IMR-90 (cell line): ENCODE results near the gene HNRNPH1. TPM values are rescaled to one million over a fixed set of nuclear protein-coding genes. Genes with fewer than 3 reads are reported as not detected.
"Not testable (repeated sequence)": the region's sequence is repeated elsewhere in the genome, so short reads cannot be mapped to it uniquely, and the experiment has no call there.

Experiments used
- ATAC-seq: fragments of 200-7000 bp; cut with Tn5 transposase; 2 replicates; pipeline ENCODE4 v1.9.1; 2020; ENCODE audit warnings: low read depth, mild to moderate bottlenecking, moderate library complexity
- BruUV-seq: library from RNA; stranded (reverse); fragments of 400-500 nt; replicated peaks from 2 replicates; lab custom pipeline; 2021; lab: Mats Ljungman, UMichigan
- CTCF ChIA-PET: fragments of 300-600 bp; formaldehyde crosslinking; extraction: SDS; loops from one replicate; lab custom pipeline; 2021; ENCODE audit warnings: antibody characterized with exemption; lab: Yijun Ruan, JAX
- POLR2A ChIA-PET: fragments of 300-600 bp; sonication (Branson Sonifier 250); formaldehyde crosslinking; loops from one replicate; lab custom pipeline; 2022; ENCODE audit warnings: antibody characterized with exemption; ENCODE audit not compliant: unreplicated experiment; lab: Charles Lee
- DNase-seq: peaks from one replicate; pipeline ENCODE4 v3.0.0; 2013
- H2AFZ ChIP-seq: replicated peaks from 2 replicates; pipeline ENCODE3; 2013; ENCODE audit warnings: low read length, mild to moderate bottlenecking; ENCODE audit not compliant: poor library complexity
- H2AK5ac ChIP-seq: 2 replicates; pipeline ENCODE4 v1.6.1; 2013; ENCODE audit warnings: low read depth, low read length, inconsistent platforms
- H2AK9ac ChIP-seq: replicated peaks from 2 replicates; pipeline ENCODE3; 2013; ENCODE audit warnings: mild to moderate bottlenecking, low read depth, low read length, moderate library complexity; ENCODE audit not compliant: poor library complexity
- H2BK120ac ChIP-seq: 2 replicates; pipeline ENCODE4 v1.6.1; 2013; ENCODE audit warnings: low read depth, low read length, inconsistent platforms
- H2BK15ac ChIP-seq: 3 replicates; pipeline ENCODE4 v1.6.1; 2013; ENCODE audit warnings: low read depth, low read length, inconsistent platforms
- H2BK20ac ChIP-seq: 2 replicates; pipeline ENCODE4 v1.6.1; 2013; ENCODE audit warnings: low read depth, mild to moderate bottlenecking, inconsistent platforms, low read length, moderate library complexity
- H2BK5ac ChIP-seq: 2 replicates; pipeline ENCODE4 v1.6.1; 2013; ENCODE audit warnings: mild to moderate bottlenecking, low read depth, low read length, inconsistent platforms; ENCODE audit not compliant: poor library complexity, severe bottlenecking
- H3K14ac ChIP-seq: replicated peaks from 2 replicates; pipeline ENCODE4 v1.6.1; 2013; ENCODE audit warnings: low read depth, low read length, inconsistent platforms
- H3K18ac ChIP-seq: 2 replicates; pipeline ENCODE4 v1.6.1; 2013; ENCODE audit warnings: low read depth, low read length, control low read depth
- H3K23ac ChIP-seq: 2 replicates; pipeline ENCODE4 v1.6.1; 2013; ENCODE audit warnings: low read depth, low read length, inconsistent platforms
- H3K27ac ChIP-seq: 2 replicates; pipeline ENCODE4 v1.5.1; 2013; ENCODE audit warnings: mild to moderate bottlenecking, control low read depth, low read length; ENCODE audit not compliant: insufficient read depth
- H3K27me3 ChIP-seq: 2 replicates; pipeline ENCODE4 v1.6.1; 2013; ENCODE audit warnings: low read length; ENCODE audit not compliant: control insufficient read depth, insufficient read depth
- H3K36me3 ChIP-seq: 2 replicates; pipeline ENCODE4 v1.6.1; 2013; ENCODE audit warnings: low read length, mixed read lengths; ENCODE audit not compliant: control insufficient read depth, insufficient read depth
- H3K4ac ChIP-seq: 2 replicates; pipeline ENCODE4 v1.6.1; 2013; ENCODE audit warnings: low read depth, low read length, inconsistent platforms
- H3K4me1 ChIP-seq: 2 replicates; pipeline ENCODE4 v1.6.1; 2013; ENCODE audit warnings: low read length, mixed read lengths; ENCODE audit not compliant: control insufficient read depth, insufficient read depth
- H3K4me2 ChIP-seq: 2 replicates; pipeline ENCODE4 v1.6.1; 2013; ENCODE audit warnings: low read depth, mild to moderate bottlenecking, control low read depth, low read length, moderate library complexity
- H3K4me3 ChIP-seq: 2 replicates; pipeline ENCODE4 v1.5.1; 2013; ENCODE audit warnings: low read depth, mild to moderate bottlenecking, control low read depth, low read length, moderate library complexity; ENCODE audit not compliant: insufficient read depth
- H3K56ac ChIP-seq: 2 replicates; pipeline ENCODE4 v1.6.1; 2013; ENCODE audit warnings: low read length, inconsistent platforms; ENCODE audit not compliant: insufficient read depth; ENCODE audit errors: extremely low read depth
- H3K79me1 ChIP-seq, 2 experiments: 2 replicates each; pipeline ENCODE4 v1.6.1; 2013; ENCODE audit warnings: low read length in 2 of 2, inconsistent platforms in 1 of 2, low read depth in 1 of 2
- H3K9ac ChIP-seq: 2 replicates; pipeline ENCODE4 v1.6.1; 2013; ENCODE audit warnings: low read depth, low read length, control low read depth
- H3K9me1 ChIP-seq: 2 replicates; pipeline ENCODE4 v1.6.1; 2013; ENCODE audit warnings: low read length, inconsistent platforms; ENCODE audit not compliant: insufficient read depth
- H3K9me3 ChIP-seq: 2 replicates; pipeline ENCODE4 v1.6.1; 2013; ENCODE audit warnings: low read length; ENCODE audit not compliant: control insufficient read depth, insufficient read depth
- H4K20me1 ChIP-seq: 2 replicates; pipeline ENCODE4 v1.6.1; 2013; ENCODE audit warnings: low read length, inconsistent platforms; ENCODE audit not compliant: insufficient read depth
- H4K5ac ChIP-seq: 2 replicates; pipeline ENCODE4 v1.6.1; 2013; ENCODE audit warnings: mild to moderate bottlenecking, low read depth, low read length, control low read depth
- H4K8ac ChIP-seq, 2 experiments: 2 replicates each; pipeline ENCODE4 v1.6.1; 2013; ENCODE audit warnings: low read depth in 2 of 2, low read length in 2 of 2, control low read depth in 1 of 2, inconsistent platforms in 1 of 2
- H4K91ac ChIP-seq: 2 replicates; pipeline ENCODE4 v1.6.1; 2013; ENCODE audit warnings: low read depth, low read length, inconsistent platforms; ENCODE audit not compliant: insufficient read depth
- WGBS, 2 experiments: methylation state at CpG; one replicate each; pipeline versions ENCODE4 v1.1.5 to v1.1.7; 2013; ENCODE audit warnings: missing lambda C conversion rate in 2 of 2; ENCODE audit not compliant: insufficient read length in 1 of 2; ENCODE audit errors: extremely low coverage in 2 of 2; 5-methylcytosine and 5-hydroxymethylcytosine counted together
- dilution Hi-C: fragments of 300-500 bp; cut with HindIII; formaldehyde crosslinking; loops from one replicate; pipeline ENCODE4 v1.14.3; 2018; ENCODE audit warnings: low sequenced_read_pairs; ENCODE audit not compliant: unreplicated experiment
- in situ Hi-C: fragments of 300-500 bp; cut with MboI; formaldehyde crosslinking; loops from 3 replicates; pipeline ENCODE4 v1.14.3; 2019; ENCODE audit warnings: low sequenced_read_pairs, inconsistent platforms, mixed read lengths
- intact Hi-C: fragments of 100-400 bp; cut with micrococcal nuclease; formaldehyde crosslinking; loops from 2 replicates; pipeline ENCODE4 v1.10.0; 2022
- polyA plus RNA-seq, 3 experiments: library from polyadenylated mRNA; depleted of rRNA; stranded (reverse); fragments of >200 nt; gene quantifications; 2 replicates each; pipeline ENCODE4 v1.2.3, GENCODE V29; 2012; ENCODE audit warnings: low replicate concordance in 1 of 3
- total RNA-seq: library from RNA; depleted of rRNA; stranded (reverse); fragments of >200 nt; gene quantifications from 2 replicates; pipeline ENCODE4 v1.2.3, GENCODE V29; 2012

HNRNPH1 gene
- total and polyA plus RNA-seq, 2 of the 4 experiments (the other 2 are of a cell fraction): 288 to 300 TPM

DNA sequence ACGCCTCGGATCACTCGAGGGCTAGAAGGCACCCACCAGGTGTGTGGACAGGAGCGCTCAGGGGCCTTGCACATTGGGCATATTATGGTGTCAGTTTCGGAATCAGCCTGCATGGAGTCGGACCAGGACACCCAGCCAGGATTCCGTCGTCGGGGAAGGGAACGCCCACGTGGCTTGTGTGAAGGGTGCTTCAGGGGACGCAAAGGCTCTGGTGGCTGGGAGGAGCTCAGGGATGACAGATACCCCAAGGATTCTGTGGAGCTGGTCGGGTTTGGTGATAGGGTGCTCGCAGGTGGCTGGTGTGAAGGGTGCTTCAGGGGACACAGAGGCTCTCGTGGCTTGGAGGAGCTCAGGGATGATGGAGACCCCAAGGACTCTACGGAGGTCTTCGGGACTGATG is 19.2 kb upstream of the HNRNPH1 start:
- H3K18ac ChIP-seq, BruUV-seq, H4K5ac ChIP-seq, POLR2A ChIA-PET, CTCF ChIA-PET, H3K9ac ChIP-seq, H2BK5ac ChIP-seq, H3K9me1 ChIP-seq, H3K9me3 ChIP-seq, H3K36me3 ChIP-seq, H2BK120ac ChIP-seq, in situ Hi-C loops, DNase-seq, H2AK9ac ChIP-seq, H3K23ac ChIP-seq, H2AFZ ChIP-seq, H2BK20ac ChIP-seq, H3K4me3 ChIP-seq, H3K79me1 ChIP-seq, dilution Hi-C loops, H4K91ac ChIP-seq, ATAC-seq, H3K14ac ChIP-seq, H4K20me1 ChIP-seq, H4K8ac ChIP-seq, H3K4me2 ChIP-seq, H3K4ac ChIP-seq, H3K27ac ChIP-seq, H2AK5ac ChIP-seq, H3K56ac ChIP-seq, H3K4me1 ChIP-seq, H2BK15ac ChIP-seq: not testable (repeated sequence)
- 81% methylated on average over 7 of the region's 17 CpGs; no CpG with 5 or more reads in 1 of the 2 experiments for WGBS, 2 experiments
- intact Hi-C loops: loop anchor here (5.0 kb wide), 1 partner anchor 115 kb away; no protein-coding TSS in a partner anchor
- H3K27me3 ChIP-seq: peaks cover 14% of the 10 kb centered on the region

DNA sequence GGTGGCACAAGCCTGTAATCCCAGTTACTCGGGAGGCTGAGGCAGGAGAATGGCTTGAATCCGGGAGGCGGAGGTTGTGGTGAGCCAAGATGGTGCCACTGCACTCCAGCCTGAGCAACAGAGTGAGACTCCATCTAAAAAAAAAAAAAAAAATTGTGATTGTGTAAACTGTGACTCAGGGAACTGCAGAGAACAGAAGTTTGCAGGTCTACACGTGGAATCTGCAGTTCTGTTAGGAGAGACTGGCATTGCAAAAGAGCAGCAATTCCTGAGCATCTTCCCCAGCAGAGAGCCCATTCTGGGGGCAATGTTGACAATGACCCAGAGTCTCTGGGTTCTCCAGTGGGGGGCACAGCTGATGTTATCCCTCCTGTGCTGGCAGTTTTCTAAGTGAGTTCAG is 18.3 kb upstream of the HNRNPH1 start:
- H3K4me2 ChIP-seq, H4K5ac ChIP-seq, H3K4me1 ChIP-seq, H3K14ac ChIP-seq, DNase-seq, H2BK20ac ChIP-seq, H2AK5ac ChIP-seq, H2BK15ac ChIP-seq, POLR2A ChIA-PET, H2AFZ ChIP-seq, CTCF ChIA-PET, H4K20me1 ChIP-seq, H3K4me3 ChIP-seq, H3K9ac ChIP-seq, H3K9me3 ChIP-seq, dilution Hi-C loops, H2AK9ac ChIP-seq, H3K9me1 ChIP-seq, H3K56ac ChIP-seq, in situ Hi-C loops, H3K36me3 ChIP-seq, H2BK120ac ChIP-seq, H3K27ac ChIP-seq, H4K8ac ChIP-seq, H3K79me1 ChIP-seq, H3K4ac ChIP-seq, H3K18ac ChIP-seq, H2BK5ac ChIP-seq, H3K23ac ChIP-seq, BruUV-seq, H4K91ac ChIP-seq: not testable (repeated sequence)
- H3K27me3 ChIP-seq: peaks cover 13% of the 10 kb centered on the region
- intact Hi-C loops: loop anchor here (5.0 kb wide), 1 partner anchor 114 kb away; no protein-coding TSS in a partner anchor
- WGBS, 2 experiments: no CpG with 5 or more reads among the region's 4 CpGs
- ATAC-seq: peak; percentile 21; the same call in 1 of the 2 replicates
